ENCODE data around the gene NAP1L1.

NAP1L1 gene

DNA sequence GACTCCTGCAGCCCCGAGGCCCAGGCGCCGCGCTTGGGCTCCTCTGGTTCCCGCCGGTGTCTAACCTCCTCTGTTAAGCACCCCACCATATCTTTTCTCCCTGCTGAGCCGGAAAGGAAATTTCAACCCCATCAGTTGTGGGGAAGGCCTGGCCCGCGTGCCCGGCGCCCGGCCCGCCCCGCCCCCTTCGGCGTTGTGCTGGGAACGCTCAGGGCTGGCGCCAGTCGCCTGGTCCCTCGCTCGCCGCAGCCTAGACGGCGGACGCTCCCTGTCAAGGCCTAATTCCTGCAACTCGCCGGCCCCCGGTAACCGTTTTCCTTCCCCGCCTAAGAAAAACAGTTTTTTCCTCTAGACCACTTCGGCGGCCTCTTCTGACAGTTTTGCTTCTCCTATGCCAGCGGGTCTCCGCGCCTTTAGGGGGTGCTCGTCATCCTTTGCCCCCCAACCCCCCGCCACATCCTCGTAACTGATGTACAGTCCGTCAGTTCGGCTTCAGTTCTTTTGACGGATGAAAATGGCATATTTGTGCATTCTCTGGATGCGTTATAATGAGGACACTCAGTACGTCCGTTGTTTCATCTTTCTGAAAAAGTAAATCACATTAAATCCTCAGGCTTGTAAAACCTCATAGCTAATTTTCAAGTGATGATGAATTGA lies 506 bp upstream of the NAP1L1 start:
- DNase-seq (ENCODE audit: low read depth, low spot score), result peak; percentile 7

DNA sequence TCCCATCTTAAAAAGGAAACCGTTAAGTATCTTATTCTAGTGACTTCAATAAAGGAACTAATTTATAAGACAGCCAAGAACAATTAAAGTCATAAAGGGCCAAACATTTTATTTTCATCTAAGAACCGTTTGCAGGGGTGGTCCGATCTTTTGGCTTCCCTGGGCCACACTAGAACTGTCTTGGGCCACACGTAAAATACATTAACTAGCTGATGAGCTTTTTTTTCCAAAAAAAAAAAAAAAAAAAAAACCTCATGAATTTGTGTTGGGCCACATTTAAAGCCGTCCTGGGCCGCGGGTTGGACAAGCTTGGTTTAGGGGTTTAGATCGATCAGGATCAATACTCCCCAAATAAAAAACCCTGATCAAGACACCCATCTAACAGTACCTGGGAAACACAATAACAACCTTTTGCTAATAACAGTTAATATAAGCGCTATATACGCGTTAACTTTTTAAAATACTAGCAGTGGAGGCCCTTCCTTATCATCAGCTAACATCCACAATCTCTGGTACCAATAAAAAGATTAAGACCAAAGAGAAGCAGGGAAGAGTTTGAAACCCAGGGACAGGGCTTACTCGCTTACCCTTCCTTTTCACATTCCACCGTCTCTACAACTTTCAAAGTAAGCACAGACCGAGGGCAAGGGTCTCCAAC lies 1.1 kb downstream of the NAP1L1 start:
- no peak for DNase-seq (ENCODE audit: low read depth, low spot score)

DNA sequence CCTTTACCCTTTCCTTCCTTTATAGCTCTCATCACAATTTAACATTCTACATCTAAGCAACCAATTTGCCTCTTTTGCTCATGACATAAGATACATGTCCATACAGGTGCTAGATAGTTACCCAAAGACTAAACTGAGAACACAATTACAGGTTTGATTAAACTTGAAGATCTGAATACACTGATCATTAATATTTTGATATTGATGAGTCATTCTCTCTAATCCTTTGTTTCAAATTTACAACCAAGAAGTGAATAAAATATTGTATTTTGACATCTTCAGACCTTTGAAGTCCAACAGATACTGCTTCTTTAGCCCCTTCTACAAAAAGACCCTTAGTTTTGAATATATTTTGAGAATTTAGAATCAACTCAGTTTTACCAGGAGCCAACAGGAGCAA lies 2.6 kb downstream of the NAP1L1 start:
- no peak for DNase-seq (ENCODE audit: low read depth, low spot score)

DNA sequence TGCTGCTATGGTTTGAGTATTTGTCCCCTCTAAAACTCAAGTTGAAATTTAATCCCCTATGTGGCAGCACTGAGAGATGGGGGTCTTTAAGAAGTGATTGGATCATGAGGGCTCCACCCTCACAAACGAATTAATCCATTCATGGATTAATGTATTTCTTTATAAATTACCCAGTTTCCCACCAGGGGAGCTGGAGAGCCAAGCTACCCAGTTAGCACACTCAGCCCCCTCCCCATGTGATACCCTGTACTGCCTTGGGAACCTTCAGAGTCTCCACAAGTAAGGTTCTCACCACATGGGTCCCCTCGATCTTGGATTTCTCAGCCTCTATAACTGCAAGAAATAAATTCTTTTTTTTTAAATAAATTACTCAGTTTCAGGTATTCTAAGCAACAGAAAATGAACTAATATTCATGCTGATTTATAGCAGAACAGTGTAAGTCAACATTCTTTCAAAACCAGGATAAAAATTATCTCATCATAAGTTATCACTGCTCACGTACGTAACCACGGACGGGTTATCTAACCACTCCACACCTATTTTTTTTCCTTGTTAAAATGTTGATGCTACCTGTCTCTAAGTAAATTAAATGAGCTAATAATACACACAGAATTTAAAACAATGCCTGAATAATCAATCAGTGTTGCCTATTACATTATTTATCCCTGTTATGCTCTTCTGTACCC lies 3.6 kb downstream of the NAP1L1 start:
- peak; percentile 25 for DNase-seq (ENCODE audit: low read depth, low spot score)

DNA sequence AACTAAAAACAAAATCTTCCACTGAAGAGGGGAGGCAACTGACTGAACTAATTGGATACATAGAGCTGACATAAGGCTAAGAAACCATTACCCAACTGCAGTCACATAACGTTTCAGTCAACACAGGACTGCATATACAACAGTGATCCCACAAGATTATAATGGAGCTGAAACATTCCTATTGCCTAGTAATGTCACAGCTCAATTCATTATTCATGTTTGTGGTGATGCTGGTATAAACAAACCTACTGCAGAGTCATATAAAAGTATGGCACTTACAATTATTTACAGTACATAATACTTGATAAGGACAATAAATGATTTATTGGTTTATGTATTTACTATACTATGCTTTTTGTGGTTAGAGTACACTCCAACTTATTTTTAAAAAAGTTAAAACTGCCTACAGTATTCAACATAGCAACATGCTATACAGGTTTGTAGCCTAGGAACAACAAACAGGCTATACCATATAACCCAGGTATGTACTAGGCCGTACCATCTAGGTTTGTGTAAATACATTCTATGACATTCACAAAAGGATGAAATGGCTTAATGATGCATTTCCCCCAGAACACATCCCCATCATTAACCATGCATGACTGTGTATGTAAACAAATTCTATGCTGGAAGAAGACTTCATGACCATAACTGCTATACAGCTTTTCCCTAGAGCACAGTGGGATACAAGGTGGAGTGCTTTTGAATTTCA lies 4.3 kb downstream of the NAP1L1 start:
- no peak for DNase-seq (ENCODE audit: low read depth, low spot score)

DNA sequence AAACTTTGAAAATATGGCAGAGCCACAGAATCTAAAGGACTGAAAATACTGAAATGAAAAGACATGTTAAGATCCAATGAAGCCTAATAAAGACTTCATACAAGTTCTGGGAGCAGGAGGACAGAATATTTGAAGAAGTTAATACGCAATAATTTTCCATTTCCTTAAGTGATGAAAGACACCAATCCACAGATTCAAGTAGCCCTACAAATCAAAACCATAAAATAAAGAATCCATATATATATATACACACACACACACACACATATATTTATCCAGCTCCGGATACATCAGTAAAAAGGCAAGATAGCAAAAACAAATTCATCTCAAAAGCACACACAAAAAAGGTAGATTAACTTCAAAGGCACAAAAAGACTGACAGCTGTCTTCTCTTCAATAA lies 5.7 kb downstream of the NAP1L1 start:
- DNase-seq (ENCODE audit: low read depth, low spot score), result no peak

DNA sequence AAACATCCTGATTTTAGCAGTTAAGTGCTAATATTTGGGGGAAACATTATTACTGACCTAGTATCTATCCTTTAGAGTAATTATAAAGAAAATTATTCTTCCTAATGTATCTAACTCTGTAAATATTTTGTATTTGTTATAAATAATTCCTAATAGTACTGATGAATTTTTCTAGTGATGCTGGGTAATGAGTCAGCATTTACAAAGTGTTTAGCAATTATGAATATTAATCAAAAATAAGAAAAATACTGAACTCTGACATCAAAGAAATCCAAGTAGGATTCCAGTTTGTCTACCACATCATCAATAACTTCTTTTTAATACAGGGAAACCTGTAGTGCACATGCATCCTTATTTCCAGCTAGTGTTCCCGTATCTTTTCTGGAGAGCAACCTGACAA lies 9.0 kb downstream of the NAP1L1 start:
- no peak for DNase-seq (ENCODE audit: low read depth, low spot score)

DNA sequence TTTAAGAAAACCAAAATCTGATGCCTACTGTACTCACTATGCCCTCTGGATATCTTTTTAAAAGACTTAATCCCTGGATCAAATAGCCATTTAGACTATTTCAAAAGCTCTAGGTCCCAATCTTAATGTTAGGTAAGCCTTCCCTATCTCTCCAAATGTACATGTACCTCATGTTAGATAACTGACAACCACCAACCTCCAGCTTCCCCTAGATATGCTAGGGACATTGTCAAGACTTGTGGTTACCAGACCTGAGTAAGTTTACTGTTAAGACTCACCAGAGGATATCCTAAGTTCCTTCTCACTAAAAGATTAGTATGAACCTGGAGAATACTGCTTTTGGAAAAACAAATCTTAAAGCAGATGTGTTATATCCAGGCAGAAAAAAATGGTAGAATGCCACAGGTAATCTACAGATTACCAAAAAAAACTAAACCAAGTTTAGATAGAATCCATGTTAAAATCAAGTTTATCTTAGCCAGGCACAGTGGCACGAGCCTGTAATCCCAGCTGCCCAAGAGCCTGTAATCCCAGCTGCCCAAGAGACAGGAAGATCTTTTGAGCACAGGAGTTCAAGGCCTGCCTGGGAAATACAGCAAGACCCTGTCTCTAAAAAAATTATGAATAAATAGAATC lies 9.7 kb downstream of the NAP1L1 start:
- no peak for DNase-seq (ENCODE audit: low read depth, low spot score)

DNA sequence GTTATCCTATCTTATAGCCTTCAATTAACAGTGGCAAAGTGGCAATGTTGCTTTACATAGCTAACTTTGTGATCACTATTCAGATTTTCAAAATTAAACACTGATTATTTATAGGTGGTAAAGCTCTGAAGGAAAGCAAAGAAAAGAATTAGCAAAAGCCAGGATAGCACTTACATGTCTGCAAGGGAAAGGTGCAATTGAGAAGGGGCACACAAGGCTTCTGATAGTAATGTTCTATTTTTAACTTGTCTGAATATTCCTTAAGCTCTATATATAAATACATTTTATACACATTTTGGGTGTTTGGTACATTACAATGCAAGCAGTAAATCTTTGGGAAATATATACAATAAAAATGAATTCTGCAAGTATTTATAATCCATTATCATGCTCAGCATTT lies 10.9 kb downstream of the NAP1L1 start:
- DNase-seq (ENCODE audit: low read depth, low spot score), result no peak

DNA sequence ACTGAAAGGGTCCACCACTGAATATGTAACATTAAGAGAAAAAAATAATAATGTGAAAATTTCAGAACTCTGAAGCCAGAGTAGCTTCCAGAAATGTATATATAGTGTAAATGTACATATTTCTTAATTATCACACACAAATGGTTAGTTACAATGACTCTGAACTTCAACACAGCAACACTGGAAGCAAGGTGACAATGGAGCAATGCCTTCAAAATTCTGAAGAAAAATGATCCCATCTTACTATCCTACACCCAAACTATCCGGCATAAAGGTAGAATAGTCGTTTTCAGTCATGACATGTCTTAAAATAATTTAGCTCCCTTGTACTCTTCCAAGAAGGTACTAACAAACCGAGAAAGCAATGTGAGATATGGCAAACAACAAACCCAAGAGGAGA lies 11.9 kb downstream of the NAP1L1 start:
- DNase-seq (ENCODE audit: low read depth, low spot score), result no peak

DNA sequence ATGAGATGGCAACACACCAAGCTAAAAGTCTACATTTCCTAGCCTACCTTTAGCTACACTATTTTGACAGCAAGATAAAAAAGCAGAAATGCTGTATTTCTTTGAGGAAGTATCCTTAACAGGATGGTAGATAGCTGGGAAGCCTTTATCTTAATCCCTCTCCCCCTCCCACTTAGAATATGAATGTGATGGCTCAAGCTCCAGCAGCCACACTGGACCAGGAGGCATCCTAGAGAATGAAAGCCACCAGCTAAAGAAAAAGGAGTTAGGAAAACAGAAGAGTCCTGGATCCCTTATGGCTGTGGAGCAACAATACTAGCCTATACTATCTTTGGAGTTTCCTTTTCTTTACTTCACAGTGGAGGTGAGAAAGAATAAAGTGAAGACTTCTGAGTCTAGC lies 15.1 kb downstream of the NAP1L1 start:
- DNase-seq (ENCODE audit: low read depth, low spot score), result no peak

DNA sequence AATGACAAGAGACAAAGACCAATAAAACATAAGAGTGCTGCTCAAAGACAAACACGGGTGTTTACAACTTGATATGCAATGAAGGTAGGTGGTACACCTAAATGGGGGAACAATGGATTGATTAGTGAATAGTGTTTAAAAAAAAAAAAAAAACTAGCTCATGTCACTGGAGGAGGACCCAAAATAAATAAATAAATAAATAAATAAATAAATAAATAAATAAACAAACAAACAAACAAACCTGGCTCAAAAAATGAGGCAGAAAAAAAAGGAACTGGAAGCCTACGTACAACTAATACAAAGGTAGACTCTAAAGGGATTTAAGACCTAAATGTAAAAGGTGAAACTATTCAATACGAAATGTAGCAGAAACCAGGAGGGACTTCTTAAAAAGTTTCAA lies 18.6 kb downstream of the NAP1L1 start:
- DNase-seq (ENCODE audit: low read depth, low spot score), result no peak

DNA sequence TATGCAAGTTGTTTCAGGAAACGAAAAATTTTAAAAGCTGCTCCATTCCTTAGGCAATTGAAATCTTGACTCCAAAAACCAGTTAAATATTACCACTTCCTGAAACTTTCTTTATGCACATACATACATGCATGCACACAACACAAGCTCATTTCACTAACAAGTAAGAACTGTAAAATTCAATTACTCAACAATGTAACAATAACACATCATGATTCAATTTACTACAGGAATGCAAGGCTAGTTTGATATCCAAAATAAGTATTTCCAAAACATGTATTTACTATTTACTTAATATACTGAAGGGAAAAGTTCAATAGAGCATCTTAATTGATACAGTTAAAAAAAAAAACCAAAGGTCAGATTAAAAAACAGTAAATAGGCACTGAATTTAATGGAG lies 19.6 kb downstream of the NAP1L1 start:
- no peak for DNase-seq (ENCODE audit: low read depth, low spot score)

DNA sequence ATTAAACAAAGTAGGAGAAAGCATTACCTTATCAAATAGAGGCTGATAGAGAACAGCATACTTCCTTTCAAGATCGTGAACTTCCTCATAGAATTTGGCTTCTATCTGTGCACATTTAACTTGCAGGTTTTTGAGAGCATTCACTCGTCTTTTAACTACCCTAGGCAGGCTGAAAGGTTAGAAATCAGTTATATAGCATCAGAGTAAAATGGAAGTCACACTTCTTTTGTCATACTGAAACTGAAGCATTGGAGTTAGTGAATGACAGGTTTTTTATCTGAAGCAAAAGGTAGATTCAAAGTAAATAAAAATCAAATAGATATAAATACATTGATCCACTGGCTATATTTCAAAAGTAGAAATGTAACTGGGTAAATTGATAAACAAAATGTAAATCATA lies 24.4 kb downstream of the NAP1L1 start:
- no peak for DNase-seq (ENCODE audit: low read depth, low spot score)

DNA sequence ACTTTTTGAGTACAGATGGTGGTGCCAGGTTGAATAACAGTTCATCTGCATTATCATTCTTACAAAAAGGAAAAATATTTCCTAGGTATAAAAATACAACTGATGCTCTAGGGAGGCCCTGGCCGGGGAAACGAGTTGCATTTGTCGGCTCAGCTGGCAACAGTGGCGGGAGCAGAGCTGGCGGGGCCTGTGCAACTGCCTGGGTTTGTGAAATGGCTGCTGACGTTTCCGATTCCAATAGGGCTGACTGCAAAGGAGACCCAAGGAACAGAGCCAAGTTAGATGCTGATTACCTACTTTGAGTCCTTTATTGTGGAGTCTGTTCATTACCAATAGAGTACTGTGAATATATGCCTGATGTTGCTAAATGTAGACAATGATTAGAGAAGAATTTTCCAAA lies 27.2 kb downstream of the NAP1L1 start:
- no peak for DNase-seq (ENCODE audit: low read depth, low spot score)

DNA sequence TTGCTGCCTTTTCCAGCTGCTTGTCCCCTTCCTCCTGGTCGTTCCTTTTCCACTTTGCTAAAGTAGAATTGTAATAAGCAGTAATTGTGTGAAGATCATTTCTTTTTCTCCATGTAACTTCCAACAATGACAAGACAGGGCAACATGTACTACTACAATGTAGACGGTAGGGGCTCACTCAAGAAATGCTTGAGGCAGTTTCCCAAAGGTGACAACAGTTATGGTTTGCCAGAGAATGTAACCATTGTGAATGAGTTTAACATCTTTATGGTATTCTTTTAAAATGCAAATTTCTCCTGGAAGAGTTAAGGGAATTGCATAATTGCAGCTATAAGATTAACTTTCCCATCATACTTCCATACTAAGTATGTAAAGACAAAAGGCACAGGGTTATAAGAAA lies 29.1 kb downstream of the NAP1L1 start:
- DNase-seq (ENCODE audit: low read depth, low spot score), result no peak

DNA sequence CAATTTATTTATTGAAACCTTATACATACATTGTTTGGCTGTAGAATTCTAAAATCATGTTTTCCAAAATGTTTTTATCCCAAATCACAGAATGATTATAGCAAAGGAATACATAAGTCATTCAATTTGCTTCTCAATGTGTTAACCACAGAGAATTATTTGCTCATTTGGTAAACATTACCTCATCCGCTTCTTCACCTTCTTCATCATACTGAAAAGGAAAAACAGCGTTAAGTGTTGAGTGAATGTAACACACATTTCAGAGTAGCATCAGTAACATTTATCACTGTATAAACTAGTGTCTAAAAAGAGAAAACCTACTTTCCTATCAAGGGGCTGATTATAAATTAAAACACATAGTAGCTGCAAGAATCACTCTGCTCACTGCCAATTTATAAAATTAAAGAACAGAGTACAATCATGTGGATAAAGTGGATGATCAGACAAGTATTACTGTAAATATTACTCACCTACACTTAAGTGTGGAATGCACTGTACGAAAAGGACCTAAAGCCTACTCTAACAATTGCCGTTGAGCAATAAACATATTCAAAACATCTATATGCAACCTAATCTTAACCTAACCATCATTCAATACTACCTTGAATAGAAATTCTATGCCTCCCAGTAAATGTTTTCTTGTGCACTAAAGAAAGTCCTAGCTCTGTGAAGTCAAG lies 34.8 kb downstream of the NAP1L1 start:
- no peak for DNase-seq (ENCODE audit: low read depth, low spot score)

DNA sequence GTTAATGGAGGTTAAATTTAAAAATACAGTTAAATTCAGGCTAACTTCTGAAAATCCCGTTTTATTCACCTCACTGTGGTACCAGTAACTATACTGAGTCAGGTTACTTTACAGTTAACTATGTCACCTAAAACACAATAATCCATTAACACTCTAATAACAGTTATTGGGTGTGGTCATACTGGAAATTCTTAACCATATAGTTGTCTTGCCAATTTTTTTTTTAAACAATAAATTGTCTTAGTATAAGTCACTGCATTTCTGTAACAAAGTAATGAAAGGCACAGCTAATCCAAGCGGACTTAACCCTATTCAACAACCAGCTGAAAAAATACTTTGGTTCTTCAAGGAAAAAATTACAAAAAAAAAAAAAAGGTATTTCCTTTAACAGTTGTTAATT lies 36.7 kb downstream of the NAP1L1 start:
- DNase-seq (ENCODE audit: low read depth, low spot score), result no peak

DNA sequence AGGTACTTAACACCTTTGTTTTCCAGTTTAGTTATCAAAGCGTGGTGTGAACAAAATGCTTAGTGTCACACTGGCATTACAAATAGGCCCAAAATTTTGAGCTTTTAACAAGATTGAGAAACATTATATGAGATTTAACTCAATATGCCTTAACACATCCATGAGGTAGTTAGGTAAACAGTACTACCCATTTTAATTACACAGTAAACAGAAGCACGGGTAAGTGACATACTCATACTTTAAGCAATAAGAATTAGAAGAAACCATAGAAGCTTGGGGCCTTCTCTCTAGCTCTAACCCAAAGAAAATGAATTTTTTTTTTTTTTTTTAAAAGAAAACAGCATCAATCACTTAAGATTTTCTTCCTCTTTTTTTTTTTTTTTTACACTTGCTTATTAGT lies 37.4 kb downstream of the NAP1L1 start:
- DNase-seq (ENCODE audit: low read depth, low spot score), result no peak

DNA sequence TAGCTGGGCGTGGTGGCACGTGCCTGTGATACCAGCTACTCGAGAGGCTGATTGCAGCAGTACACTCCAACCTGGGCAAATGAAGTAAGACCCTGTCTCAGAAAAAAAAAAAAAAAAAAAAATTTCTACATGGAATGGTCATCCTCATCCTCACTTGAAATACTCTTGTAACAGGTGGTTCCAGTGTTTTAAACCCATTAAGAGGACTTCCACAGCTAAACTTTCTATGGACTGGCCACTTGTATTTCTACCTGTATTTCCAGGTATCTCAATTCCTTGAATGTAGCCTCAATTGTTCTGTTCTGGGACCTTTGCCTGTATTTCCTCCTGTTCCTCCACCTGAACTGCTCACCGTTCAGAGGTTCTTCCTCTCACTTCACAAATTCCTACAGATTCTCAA lies 41.1 kb downstream of the NAP1L1 start:
- no peak for DNase-seq (ENCODE audit: low read depth, low spot score)

DNA sequence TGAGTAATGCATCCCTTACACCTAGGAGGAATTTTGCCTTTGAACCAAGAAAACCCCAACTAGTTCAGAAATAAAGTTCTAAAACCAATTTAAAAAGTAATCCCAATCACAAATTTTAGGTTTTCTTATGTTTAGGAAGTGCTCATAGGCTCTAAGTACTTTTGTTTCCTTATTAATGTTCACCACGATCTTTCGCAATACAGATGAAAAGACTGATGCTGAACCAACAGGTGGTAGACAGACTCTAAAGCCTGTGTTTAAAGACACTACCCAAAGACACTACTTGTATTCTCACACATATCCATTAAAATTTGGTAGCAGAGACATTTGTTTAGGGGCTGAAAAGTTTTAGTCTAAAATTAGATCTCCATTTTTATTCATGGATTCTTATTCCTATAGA lies 42.3 kb downstream of the NAP1L1 start:
- no peak for DNase-seq (ENCODE audit: low read depth, low spot score)

DNA sequence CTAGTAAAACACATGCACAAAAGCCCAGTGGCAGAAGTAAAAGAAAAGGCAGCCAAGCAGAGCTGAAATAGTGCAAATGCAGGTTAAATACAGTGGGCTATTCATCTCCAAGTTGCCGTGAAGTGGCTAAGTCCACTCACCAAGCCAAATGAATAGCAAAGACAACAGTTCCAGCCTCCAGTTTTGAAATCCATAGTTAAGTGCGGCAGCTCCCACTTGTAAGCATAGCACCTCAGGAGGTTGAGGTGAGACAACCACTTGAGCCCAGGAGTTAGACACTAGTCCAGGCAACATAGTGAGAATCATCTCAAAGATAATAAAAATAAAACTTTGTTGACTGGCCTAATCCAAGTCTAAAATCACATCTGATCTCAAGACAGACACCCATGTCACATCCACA lies 43.1 kb downstream of the NAP1L1 start:
- DNase-seq (ENCODE audit: low read depth, low spot score), result no peak

All from iPS DF 19.7 (cell line).